H9 (cell line): ENCODE data around the gene CFAP46. TPM values are rescaled to one million over a fixed set of nuclear protein-coding genes. Genes with fewer than 3 reads are reported as not detected.
A peak's percentile ranks its signal among the peaks of the same experiment; 100 is the strongest.

Source experiments
- DNase-seq: peaks from one replicate; pipeline ENCODE4 v3.0.0-alpha.2; 2017
- H2AFZ ChIP-seq: one replicate; pipeline ENCODE4 v1.6.1; 2013; ENCODE audit warnings: mild to moderate bottlenecking, low read length, control low read depth, moderate library complexity
- H2AK5ac ChIP-seq: 2 replicates; pipeline ENCODE4 v1.6.1; 2013; ENCODE audit warnings: low read length, control low read depth, mixed read lengths; ENCODE audit not compliant: insufficient read length
- H2BK120ac ChIP-seq: one replicate; pipeline ENCODE4 v1.6.1; 2013; ENCODE audit warnings: low read depth, mild to moderate bottlenecking, low read length, control low read depth, inconsistent platforms; ENCODE audit not compliant: poor library complexity, severe bottlenecking
- H2BK12ac ChIP-seq: 2 replicates; pipeline ENCODE4 v1.6.1; 2013; ENCODE audit warnings: low read length, control low read depth, mixed read lengths, low read depth; ENCODE audit not compliant: insufficient read length
- H2BK15ac ChIP-seq: 2 replicates; pipeline ENCODE4 v1.6.1; 2013; ENCODE audit warnings: low read depth, low read length, control low read depth
- H2BK20ac ChIP-seq: one replicate; pipeline ENCODE4 v1.6.1; 2013; ENCODE audit warnings: low read depth, mild to moderate bottlenecking, low read length, control low read depth, inconsistent platforms; ENCODE audit not compliant: poor library complexity, severe bottlenecking
- H2BK5ac ChIP-seq: 2 replicates; pipeline ENCODE4 v1.6.1; 2013; ENCODE audit warnings: low read length, control low read depth, mixed read lengths; ENCODE audit not compliant: insufficient read length
- H3K14ac ChIP-seq: 2 replicates; pipeline ENCODE4 v1.6.1; 2013; ENCODE audit warnings: low read length, control low read depth; ENCODE audit not compliant: insufficient read depth
- H3K18ac ChIP-seq: 2 replicates; pipeline ENCODE4 v1.6.1; 2013; ENCODE audit warnings: low read depth, mild to moderate bottlenecking, mixed read lengths, low read length, control low read depth; ENCODE audit not compliant: insufficient read length
- H3K23ac ChIP-seq: 2 replicates; pipeline ENCODE4 v1.6.1; 2013; ENCODE audit warnings: low read length, control low read depth, mixed read lengths, low read depth; ENCODE audit not compliant: insufficient read length
- H3K23me2 ChIP-seq: 2 replicates; pipeline ENCODE4 v1.6.1; 2013; ENCODE audit warnings: low read depth, mild to moderate bottlenecking, mixed read lengths, low read length, control low read depth; ENCODE audit not compliant: insufficient read length, poor library complexity, severe bottlenecking
- H3K27ac ChIP-seq: 2 replicates; pipeline ENCODE4 v1.5.1; 2013; ENCODE audit warnings: low read length, control low read depth, mixed read lengths, low read depth; ENCODE audit not compliant: insufficient read length
- H3K27me3 ChIP-seq: 2 replicates; pipeline ENCODE4 v1.6.1; 2013; ENCODE audit warnings: low read length, control low read depth, inconsistent platforms; ENCODE audit not compliant: insufficient read depth
- H3K4ac ChIP-seq: 2 replicates; pipeline ENCODE4 v1.6.1; 2013; ENCODE audit warnings: low read depth, mild to moderate bottlenecking, control low read depth, inconsistent platforms, low read length, moderate library complexity
- H3K4me1 ChIP-seq: 2 replicates; pipeline ENCODE4 v1.6.1; 2013; ENCODE audit warnings: low read length, control low read depth, inconsistent platforms; ENCODE audit not compliant: insufficient read depth
- H3K4me2 ChIP-seq: 2 replicates; pipeline ENCODE4 v1.6.1; 2013; ENCODE audit warnings: low read length, control low read depth, mixed read lengths; ENCODE audit not compliant: insufficient read length, insufficient read depth
- H3K56ac ChIP-seq: 2 replicates; pipeline ENCODE4 v1.6.1; 2013; ENCODE audit warnings: low read depth, mild to moderate bottlenecking, mixed read lengths, low read length, control low read depth; ENCODE audit not compliant: insufficient read length
- H3K79me1 ChIP-seq: 2 replicates; pipeline ENCODE4 v1.6.1; 2013; ENCODE audit warnings: low read depth, mild to moderate bottlenecking, moderate library complexity, low read length, control low read depth, inconsistent platforms; ENCODE audit not compliant: insufficient read depth, poor library complexity, severe bottlenecking
- H3K79me2 ChIP-seq: 2 replicates; pipeline ENCODE4 v1.6.1; 2013; ENCODE audit warnings: low read length, control low read depth, inconsistent platforms; ENCODE audit not compliant: insufficient read depth
- H3K9ac ChIP-seq: 2 replicates; pipeline ENCODE4 v1.6.1; 2013; ENCODE audit warnings: low read length, control low read depth, mixed read lengths; ENCODE audit not compliant: insufficient read length; ENCODE audit errors: extremely low read depth
- H3K9me3 ChIP-seq: one replicate; pipeline ENCODE4 v1.6.1; 2013; ENCODE audit warnings: low read depth, low read length, inconsistent platforms; ENCODE audit not compliant: control insufficient read depth
- H3T11ph ChIP-seq: one replicate; pipeline ENCODE4 v1.6.1; 2013; ENCODE audit warnings: mild to moderate bottlenecking, low read length, control low read depth, inconsistent platforms
- H4K20me1 ChIP-seq: one replicate; pipeline ENCODE4 v1.6.1; 2013; ENCODE audit not compliant: control insufficient read depth, insufficient read length, insufficient read depth
- H4K5ac ChIP-seq: 2 replicates; pipeline ENCODE4 v1.6.1; 2013; ENCODE audit warnings: low read depth, mild to moderate bottlenecking, mixed read lengths, low read length, control low read depth; ENCODE audit not compliant: insufficient read length
- H4K8ac ChIP-seq: replicated peaks from 2 replicates; pipeline ENCODE4 v1.6.1; 2013; ENCODE audit warnings: low read length, control low read depth, mixed read lengths, low read depth; ENCODE audit not compliant: insufficient read length
- H4K91ac ChIP-seq: 2 replicates; pipeline ENCODE4 v1.6.1; 2013; ENCODE audit warnings: low read depth, mild to moderate bottlenecking, moderate library complexity, mixed read lengths, low read length, control low read depth; ENCODE audit not compliant: insufficient read length
- H3K27ac Mint-ChIP-seq, 3 experiments: 2 replicates in 2 of 3; 3 replicates in 1 of 3; pipeline ENCODE4 v1.8.0; 2020 to 2021; ENCODE audit warnings: mixed read lengths in 3 of 3, mild to moderate bottlenecking in 1 of 3, moderate library complexity in 1 of 3
- H3K27me3 Mint-ChIP-seq: 2 replicates; pipeline ENCODE4 v1.8.0; 2021; ENCODE audit warnings: low read depth, mild to moderate bottlenecking, moderate library complexity, mixed read lengths
- H3K36me3 Mint-ChIP-seq, 3 experiments: 2 replicates in 2 of 3; 3 replicates in 1 of 3; pipeline ENCODE4 v1.8.0; 2020 to 2021; ENCODE audit warnings: low read depth in 3 of 3, mixed read lengths in 3 of 3; ENCODE audit not compliant: insufficient read depth in 1 of 3
- H3K4me1 Mint-ChIP-seq, 2 experiments: 2 replicates each; pipeline ENCODE4 v1.8.0; 2020; ENCODE audit warnings: mixed read lengths in 2 of 2
- H3K4me3 Mint-ChIP-seq, 2 experiments: 2 replicates in 1 of 2; 3 replicates in 1 of 2; pipeline ENCODE4 v1.8.0; 2020 to 2021; ENCODE audit warnings: mild to moderate bottlenecking in 2 of 2, mixed read lengths in 2 of 2, moderate library complexity in 1 of 2
- H3K9me3 Mint-ChIP-seq, 2 experiments: 2 replicates in 1 of 2; 3 replicates in 1 of 2; pipeline ENCODE4 v1.8.0; 2020; ENCODE audit warnings: mild to moderate bottlenecking in 2 of 2, mixed read lengths in 2 of 2, moderate library complexity in 1 of 2
- WGBS: extraction: QIAGEN DNeasy Blood & Tissue Kit; methylation state at CpG from one replicate; pipeline ENCODE4 v1.1.7; 2013; ENCODE audit warnings: missing lambda C conversion rate, low lambda C conversion rate, mixed read lengths; ENCODE audit not compliant: insufficient read length; ENCODE audit errors: extremely low coverage; 5-methylcytosine and 5-hydroxymethylcytosine counted together
- total RNA-seq: library from RNA; stranded (reverse); gene quantifications from 2 replicates; pipeline ENCODE4 v1.2.1, GENCODE V29; 2021
- TF ChIP-seq, protein P1 (sequence below): fragments of 200-600 bp; sonication (generic); conservative IDR thresholded peaks from 3 replicates; pipeline ENCODE4 v1.8.0; 2021; ENCODE audit warnings: antibody characterized with exemption, mild to moderate bottlenecking

The CFAP46 gene
- total RNA-seq, 1 experiment from 2014 or later, result 3.1 TPM

DNA sequence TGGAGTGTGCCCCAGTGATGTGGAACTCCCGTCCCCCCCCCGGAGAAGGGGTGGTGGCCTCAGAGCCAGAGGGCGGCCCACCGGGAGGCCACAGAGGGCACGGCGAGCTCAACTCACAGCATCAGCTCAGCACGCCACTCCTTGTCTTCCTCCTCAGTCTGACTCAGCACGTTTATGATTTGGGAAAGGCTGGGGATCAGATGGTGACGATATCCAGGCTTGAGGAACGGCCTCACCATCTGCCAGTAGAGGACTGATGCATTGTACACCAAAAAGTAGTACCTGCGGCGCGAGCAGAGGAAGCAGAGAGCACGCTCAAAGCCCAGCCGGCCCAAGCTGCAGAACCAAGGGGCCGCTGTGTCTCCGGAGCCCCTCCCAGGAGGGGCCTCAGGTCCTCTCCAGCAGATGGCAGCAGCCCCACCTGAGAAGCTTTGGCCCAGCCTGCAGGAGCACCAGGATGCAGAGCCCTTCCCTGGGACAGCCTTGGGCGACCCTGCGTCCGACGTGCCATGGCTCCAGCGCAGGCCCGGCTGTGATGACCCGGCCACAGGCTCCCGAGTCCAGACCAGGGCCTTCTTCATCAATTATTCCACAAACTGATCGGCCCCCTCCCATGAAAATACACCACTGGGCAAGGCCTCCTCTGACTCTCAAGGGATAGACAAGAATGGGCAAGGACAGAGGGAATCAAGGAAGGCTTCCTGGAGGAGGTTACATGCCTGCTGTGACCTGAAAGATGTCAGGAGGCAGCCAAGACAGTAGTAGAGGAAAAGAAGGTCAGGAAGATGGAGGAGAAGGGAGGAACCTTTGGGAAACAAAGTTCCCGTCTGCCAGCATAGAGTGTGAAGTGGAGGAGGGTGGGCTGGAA is 3.7 kb downstream of the CFAP46 start:
- Histone ChIP-seq H2BK5ac (no peak overlapping the region), H3K79me1 (no peaks in the 10 kb centered on the region), H3K56ac (no peak overlapping the region), H3K79me2 (no peaks in the 10 kb centered on the region), H3K23ac (no peak overlapping the region), H3K23me2 (no peaks in the 10 kb centered on the region), H3K4ac (no peak overlapping the region), H2BK15ac (no peak overlapping the region), H3K9me3 (no peaks in the 10 kb centered on the region), H4K8ac (no peak overlapping the region), H3K9ac (no peak overlapping the region), H2BK120ac (no peak overlapping the region), H3K4me1 (no peaks in the 10 kb centered on the region), H4K20me1 (no peaks in the 10 kb centered on the region), H3K14ac (no peak overlapping the region), H3K4me2 (no peak overlapping the region), H2BK20ac (no peak overlapping the region), H4K5ac (no peak overlapping the region), H3K18ac (no peak overlapping the region), H3T11ph (no peak overlapping the region), H3K27ac (no peak overlapping the region), H2BK12ac (no peak overlapping the region), H2AFZ (no peak overlapping the region), H2AK5ac (no peak overlapping the region), H4K91ac (no peak overlapping the region), H3K27me3 (no peaks in the 10 kb centered on the region)
- Mint-ChIP-seq H3K27me3 (peaks cover 16% of the 10 kb centered on the region), H3K4me3 (no peak overlapping the region), H3K27ac (no peak overlapping the region; a peak in 1 of 7 replicates), H3K36me3 (no peaks in the 10 kb centered on the region; a peak in 1 of 7 replicates), H3K4me1 (peaks cover 7 to 13% of the 10 kb centered on the region in 2 experiments), H3K9me3 (no peaks in the 10 kb centered on the region)
- WGBS, result no CpG with 5 or more reads among the region's 27 CpGs
- peak; percentile 87 for DNase-seq
- TF ChIP-seq, protein P1, sequence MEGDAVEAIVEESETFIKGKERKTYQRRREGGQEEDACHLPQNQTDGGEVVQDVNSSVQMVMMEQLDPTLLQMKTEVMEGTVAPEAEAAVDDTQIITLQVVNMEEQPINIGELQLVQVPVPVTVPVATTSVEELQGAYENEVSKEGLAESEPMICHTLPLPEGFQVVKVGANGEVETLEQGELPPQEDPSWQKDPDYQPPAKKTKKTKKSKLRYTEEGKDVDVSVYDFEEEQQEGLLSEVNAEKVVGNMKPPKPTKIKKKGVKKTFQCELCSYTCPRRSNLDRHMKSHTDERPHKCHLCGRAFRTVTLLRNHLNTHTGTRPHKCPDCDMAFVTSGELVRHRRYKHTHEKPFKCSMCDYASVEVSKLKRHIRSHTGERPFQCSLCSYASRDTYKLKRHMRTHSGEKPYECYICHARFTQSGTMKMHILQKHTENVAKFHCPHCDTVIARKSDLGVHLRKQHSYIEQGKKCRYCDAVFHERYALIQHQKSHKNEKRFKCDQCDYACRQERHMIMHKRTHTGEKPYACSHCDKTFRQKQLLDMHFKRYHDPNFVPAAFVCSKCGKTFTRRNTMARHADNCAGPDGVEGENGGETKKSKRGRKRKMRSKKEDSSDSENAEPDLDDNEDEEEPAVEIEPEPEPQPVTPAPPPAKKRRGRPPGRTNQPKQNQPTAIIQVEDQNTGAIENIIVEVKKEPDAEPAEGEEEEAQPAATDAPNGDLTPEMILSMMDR, result peak; percentile 80
